ENCODE results near the gene ZRANB1.

Gene ZRANB1

DNA sequence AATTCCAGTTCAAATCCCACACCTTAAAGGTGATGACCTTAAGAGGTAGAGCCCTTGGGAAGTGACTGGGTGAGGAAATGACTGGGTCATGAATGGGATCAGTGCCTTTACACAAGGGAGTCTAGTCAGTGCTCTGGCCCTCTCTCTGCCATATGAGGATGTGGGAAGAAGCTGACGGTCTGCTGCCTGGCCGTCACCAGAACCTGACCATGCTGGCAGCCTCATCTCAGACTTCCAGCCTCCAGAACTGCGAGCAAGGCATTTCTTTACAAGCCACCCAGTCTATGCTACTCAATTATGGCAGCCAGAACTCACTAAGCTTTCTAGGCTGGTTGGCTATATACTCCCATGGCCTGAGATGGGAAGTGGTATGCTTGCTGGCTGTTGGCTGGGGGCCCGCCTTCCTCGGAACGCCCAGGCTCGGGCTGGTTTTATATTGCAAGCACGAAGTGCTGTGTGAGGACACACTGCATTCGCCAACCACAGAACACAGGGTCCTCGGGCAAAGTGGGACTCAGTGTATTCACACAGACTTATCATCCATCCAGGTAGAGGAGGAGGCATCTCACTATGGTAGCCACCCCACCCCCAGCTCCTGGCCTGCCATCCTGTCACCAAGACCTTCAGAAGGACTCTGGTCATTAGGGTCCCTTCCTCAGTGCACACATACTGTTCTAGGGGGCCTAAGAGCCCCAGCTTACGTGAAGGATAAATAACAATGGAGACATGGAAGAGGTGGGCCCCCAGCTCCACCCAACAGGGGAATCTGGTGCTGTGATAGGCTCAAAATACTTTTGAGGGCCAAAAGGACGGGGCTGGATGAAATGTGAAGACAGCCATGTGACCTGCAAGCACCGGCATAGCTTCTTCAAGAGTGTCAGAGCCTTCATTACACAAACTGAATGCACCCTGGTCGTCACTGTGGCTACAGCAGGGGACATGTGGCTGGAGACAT, 49.0 kb downstream of the ZRANB1 start:
- no peak for DNase-seq (ENCODE audit: low read depth)
- no peak overlapping the region for H3K4me3 ChIP-seq (ENCODE audit: low read depth, low read length)

DNA sequence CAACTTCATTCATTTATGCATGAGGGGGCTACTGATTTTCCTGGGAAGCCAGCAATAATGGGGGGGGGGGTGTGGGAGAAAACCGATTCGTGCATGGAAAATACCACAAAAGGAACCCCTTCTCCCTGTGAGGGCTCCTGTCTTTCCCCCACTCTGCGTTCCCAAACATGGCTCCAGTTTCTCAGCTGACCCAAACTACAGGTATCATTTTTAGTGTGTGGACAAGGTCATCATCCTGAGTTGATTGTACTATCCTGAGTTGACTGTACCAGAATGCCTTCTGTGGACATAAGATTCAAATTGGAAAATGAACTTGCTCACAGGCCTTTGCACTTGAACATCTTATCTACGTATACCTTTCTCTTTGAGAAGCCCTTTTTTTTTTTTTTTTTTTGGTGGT, 49.9 kb downstream of the ZRANB1 start:
- H3K4me3 ChIP-seq (ENCODE audit: low read depth, low read length): no peak overlapping the region
- DNase-seq (ENCODE audit: low read depth): no peak

DNA sequence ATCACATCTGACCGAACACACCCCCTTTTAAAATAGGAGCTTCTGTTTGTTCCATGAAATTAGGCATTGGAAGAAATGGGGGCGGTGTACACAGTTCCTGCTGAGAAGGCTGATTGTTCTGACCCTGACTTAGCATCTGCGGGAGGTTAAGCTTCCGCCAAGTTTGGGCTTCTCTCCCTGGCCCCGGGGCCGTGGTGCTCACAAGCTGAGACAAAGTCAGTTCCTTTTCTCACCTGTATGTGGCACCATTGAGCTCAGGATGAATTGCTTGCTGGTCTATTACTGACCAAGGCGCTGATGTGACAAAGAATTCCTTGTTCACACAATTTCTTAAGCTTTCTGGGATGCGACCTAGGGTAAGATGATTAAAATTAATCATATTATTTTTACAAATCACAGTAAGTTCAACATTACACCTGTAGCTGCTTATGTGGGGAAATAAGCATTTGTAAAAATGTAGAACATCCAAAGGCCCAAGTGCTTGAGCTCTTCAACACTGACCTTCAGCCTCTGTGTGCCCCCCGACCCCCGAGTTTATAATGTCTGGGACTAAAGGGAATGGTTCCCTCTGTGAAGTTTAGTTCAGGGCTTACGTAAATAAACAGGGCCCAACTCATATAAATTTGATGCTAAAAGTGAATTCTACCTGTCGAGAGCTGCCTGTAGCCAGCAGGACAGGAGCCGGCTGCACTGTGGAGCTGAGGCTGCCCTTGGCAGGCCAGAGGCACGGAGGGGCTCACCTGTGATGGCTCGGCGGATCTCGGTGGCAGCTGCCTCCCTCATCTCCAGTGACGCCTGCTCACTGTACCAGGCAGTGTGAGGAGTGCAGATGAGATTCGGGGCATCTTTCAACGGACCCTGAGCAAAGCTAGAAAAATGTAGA, 50.8 kb downstream of the ZRANB1 start:
- DNase-seq (ENCODE audit: low read depth): no peak
- no peak overlapping the region for H3K4me3 ChIP-seq (ENCODE audit: low read depth, low read length)

DNA sequence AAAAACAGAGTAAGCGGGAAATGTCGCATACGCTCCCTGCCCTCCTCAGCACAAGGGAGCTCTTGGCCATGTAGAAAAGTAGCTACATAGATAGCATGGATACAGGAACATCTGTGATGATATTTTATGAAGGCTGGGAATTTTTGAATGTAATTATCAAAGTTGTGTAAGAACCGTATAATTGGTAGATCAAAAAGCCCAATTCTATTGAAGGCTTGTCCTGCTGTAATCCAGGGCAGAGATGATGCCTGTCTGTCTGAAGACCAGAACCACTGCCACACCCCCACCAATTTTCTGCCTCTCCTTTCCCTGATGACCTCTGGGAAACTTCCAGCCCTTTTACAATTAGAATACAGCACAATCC, 51.4 kb downstream of the ZRANB1 start:
- no peak for DNase-seq (ENCODE audit: low read depth)
- no peak overlapping the region for H3K4me3 ChIP-seq (ENCODE audit: low read depth, low read length)

DNA sequence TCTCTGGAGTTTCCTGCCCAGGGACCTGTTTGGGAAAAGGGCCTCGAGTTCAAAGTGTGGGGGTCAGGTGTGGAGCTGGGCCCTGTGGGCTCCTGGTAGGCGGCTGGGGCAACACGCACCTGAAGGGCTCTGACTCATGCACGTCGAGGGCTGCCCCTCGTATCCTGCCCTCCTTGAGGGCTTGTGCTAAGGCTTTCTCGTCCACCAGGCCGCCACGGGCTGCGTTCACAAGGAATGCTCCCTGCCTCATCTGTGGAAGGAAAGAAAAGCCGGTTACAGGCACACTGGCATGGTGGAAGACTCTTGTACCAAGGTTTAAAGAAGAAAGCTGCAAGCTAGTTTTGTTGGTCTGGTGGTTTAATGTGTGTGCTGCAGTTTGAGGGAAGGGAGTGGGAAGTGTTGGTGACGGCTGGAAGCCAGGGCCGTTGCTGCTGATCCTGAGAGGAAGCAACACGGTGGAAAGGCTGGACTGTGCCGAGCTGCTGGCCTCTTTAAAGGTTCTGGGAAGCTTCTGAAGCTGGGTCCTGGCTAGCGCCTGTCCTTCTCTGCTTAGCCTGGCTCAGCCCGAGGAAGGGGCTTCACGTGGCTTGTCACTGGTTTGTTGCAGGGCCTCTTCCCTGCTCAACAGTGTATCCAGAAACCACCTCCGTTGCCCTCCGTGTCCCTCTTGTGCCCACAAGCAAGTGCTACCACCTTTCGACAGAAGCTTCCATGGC, 52.0 kb downstream of the ZRANB1 start:
- no peak for DNase-seq (ENCODE audit: low read depth)
- no peak overlapping the region for H3K4me3 ChIP-seq (ENCODE audit: low read depth, low read length)

DNA sequence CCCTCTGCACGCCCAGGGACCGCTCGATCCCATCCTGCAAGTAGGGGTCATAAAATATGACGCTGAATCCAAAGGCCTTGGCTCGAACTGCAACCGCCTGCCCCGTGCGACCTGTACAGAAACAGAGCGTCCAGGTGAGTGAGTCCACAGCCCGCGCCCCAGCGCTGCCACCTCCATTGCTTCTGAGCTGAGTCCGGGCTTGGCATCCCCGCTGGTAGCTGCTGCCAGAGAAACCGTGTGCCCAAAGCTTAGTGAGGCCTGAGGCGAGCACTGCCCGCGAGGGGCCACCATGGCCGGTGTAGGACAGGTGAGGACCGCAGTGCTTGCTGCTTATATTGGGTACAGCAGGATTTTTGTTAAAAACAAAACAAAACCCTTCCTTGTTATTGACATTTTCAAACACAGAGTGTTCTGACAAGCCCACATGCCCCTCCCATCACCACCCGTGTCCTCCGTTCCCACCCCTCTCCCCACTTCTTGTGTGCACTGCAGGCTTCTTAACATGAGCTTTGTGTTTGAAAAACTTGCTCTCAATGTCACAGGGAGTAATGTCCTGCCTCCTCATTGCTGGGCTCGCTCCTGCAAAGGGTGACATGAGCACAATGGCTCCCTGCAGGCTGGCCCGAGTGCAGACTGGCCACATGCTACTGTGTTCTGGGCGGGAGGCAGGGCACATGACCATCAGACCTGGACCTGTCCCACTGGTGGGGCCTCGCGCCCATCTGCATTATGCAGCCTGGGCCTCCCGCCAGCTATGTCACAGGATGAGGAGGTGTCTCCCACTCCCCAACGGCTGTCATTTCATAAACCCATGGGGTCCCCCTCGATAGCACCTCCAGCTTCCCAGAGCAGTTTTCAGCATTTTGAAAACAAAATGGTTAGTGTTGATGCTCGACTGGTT, 52.9 kb downstream of the ZRANB1 start:
- no peak for DNase-seq (ENCODE audit: low read depth)

DNA sequence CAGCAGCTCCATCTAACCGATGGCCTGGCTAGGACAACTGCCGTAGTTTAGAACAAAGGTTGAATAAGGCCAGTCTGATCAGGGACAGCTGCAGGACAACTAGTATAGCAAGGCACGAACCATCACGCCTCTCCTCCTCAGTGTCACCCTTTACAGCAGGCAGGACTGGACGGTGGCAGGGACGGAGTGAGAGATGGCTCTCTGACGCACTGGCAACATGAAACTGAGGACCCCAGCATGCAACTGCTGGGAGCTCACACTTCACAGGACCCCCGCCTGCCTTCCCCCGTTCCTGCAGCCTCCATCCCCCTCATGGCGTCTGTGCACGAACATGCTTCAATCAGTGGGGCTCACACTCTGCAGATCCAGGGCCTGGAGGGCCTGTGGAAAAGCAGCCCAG, 53.7 kb downstream of the ZRANB1 start:
- no peak for DNase-seq (ENCODE audit: low read depth)
- H3K4me3 ChIP-seq (ENCODE audit: low read depth, low read length): no peak overlapping the region

More for the DNA sequence above, 52.9 kb downstream of the ZRANB1 start:
- H3K4me3 ChIP-seq (ENCODE audit: low read depth, low read length): no peak overlapping the region

DNA sequence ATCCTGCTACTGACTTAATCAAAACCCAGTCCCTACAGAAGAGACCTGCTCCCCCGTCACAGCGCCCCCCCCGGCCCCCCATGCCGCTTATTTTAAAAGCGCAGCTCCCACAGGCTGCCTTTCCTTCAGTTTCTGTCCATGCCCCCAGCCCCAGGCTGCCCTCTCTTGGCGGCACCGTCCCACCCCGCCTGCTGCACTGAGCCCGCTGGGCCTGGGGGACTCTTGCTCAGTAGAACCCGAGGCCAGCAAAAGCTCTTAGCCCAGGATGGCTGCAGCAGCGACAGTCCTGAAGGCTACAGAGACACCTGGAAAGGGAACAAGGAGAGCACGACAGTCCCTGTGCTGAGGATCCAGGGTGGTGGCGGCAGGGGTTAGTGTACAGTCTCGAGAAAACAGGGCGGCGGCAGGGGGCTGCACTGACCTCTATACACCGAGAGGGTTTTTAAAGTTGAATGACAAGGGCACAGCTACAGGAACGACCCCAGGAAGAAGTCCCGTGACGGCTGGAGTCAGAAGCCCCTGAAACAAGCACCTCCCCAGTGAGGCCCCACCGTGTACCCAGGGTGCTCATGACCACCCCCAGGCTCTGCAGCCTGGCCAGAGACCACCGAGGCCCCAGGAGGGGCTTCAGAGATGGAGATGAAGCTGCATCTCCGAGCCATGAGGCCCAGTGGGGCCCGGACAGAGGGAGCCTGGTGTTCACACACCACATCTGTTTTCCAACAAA, 54.4 kb downstream of the ZRANB1 start:
- DNase-seq (ENCODE audit: low read depth): no peak
- H3K4me3 ChIP-seq (ENCODE audit: low read depth, low read length): no peak overlapping the region

DNA sequence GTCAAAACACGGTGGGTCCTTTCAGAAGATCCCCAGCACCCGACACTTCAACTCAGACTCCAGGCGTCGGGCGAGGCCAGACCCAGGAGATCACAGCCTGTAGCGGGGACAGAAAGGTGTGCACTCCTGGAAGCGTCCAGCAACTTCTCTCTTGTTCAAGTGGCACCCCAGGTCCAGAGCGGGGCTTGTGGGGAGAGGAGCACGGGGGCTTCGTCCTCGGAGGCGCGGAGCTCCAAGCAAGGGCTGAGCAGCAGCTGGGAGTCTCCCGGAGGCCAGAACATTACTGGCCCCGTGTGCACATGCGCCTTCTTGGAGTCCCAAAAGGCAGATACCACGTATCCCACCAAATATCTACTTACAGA, 54.9 kb downstream of the ZRANB1 start:
- H3K4me3 ChIP-seq (ENCODE audit: low read depth, low read length): no peak overlapping the region
- DNase-seq (ENCODE audit: low read depth): no peak

DNA sequence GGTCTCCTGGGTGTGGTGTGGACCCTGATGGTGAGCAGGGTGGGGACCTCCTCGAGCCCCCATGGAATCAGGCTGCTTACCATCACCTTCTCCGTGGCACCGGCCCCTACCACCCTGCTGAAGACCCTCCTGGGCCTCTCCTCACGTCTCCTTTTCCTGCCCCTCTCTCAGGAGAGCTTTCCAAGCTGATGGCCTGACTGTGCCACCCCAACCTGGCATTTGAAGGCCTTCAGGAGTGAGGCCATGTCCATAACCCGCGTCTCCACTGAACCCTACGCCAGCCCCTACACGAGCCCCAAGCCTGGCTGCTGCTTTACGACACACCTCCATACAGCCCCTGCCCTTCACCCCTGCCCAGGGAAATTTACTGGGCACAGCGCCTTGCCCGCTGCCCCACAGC, 55.4 kb downstream of the ZRANB1 start:
- DNase-seq (ENCODE audit: low read depth): no peak
- no peak overlapping the region for H3K4me3 ChIP-seq (ENCODE audit: low read depth, low read length)

DNA sequence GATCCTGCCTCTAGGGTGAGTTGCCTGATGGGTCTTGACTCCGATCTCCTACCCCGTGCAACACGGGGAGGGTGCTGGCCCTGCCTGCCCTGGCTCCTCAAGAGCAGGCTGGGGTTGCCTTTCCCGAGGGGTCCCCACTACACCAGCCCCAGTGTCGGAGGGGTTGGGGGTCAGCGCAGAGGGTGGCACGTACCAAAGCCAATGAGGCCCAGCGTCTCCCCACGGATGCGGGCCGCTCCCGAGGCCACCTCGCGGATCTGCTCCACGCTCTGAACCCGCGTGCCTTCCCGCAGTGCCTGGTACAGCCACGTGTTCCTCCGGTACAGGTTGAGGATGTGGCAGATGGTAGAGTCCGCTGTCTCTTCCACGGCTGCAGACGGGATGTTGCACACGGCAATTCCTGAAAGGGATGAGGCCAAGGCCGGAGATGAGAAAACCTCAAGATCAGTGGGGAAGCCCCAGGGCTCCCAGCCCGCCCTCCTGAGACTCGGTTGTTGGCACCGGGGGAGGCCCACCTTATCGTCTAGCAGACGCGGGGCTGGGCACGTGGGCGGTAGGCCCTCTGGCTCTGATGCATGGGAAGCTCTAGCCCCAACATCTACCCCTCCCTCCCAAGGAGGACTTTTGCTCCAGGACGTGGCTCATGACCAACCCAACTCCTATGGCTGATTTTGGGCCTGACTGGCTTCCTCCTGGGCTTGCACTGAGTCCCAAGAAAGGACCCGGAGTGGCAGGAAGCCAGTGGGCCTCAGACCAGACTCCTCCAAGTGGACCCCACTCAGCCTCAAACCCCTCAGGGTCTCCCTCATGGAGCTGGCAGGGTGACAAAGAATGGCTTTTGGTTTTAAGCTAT, 56.1 kb downstream of the ZRANB1 start:
- DNase-seq (ENCODE audit: low read depth): no peak

DNA sequence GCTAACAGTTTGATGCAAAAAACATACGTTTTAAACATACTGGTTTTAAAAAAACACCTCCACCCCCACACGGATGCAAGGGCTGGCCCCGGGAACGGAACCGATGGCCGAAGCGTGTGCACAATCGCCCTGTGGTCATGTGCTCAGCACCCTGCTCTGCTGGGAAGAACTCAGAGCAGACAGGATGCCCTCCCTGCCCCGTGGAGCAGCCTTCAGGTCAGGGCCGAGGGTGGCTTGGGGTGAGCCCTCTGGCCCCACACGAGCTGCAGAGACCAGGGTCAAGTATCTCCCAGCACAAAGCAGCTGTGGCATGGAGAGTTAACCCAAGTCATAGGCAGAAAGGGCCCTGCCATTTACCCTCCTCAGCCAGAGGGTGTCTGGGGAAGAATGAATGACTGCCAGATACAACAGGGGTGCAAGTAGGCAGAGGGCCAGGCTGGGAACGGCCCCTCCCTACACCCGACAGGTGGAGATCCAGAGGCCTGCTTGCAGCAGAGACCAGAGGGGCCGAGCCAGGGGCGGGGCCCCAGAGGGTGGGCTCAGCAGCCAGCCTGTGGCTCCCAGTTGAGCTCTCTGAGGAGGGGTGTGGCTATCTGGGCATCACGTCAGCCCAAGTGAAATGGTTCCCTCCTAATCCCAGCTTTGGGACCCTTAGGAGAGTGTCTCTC, 56.8 kb downstream of the ZRANB1 start:
- DNase-seq (ENCODE audit: low read depth): no peak
- H3K4me3 ChIP-seq (ENCODE audit: low read depth, low read length): no peak overlapping the region

More for the DNA sequence above, 56.1 kb downstream of the ZRANB1 start:
- H3K4me3 ChIP-seq (ENCODE audit: low read depth, low read length): no peak overlapping the region

DNA sequence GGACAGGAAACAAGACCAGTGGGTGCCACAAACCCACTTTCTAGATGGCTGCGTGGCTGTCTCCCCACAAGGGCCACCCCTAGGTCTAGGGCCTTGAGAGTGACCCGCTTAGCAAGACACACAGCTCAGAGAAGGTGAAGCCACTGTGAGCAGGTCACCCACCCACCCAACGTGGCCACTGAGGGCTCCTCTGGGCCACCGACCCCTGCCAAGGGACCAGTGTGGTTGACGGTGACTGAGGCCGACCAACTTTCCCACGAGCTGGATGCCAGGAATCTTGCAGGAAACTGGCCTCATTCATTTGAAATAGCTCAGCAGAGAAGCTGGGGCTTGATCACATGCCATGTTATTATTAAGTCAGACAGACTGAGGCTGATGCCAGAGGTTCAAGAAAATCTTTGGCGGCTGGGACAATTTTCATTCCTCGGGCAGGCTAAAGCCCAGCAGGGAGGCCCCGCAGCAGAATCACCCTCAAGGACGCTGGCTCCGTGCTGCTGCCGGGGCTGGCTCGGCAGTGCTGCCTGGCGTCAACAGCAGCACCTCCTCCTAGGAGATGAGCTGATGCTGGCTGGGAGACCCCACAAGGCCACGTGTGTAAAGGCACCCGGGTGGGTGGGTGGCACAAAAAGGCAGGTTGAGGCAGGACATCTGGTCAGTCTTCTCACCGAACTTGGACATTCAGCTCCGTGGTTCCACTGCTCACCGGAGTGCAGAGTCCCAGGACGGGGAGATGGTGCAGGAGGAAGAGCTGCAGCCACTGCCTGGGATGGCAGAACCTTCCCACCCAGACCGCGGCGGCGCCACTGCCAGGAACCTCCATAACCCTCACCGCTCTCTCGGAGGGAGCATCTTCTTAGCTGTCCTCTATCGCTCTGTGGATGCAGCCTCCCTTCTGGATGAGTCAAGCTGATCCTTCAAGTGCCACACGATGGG, 57.8 kb downstream of the ZRANB1 start:
- H3K4me3 ChIP-seq (ENCODE audit: low read depth, low read length): no peak overlapping the region
- no peak for DNase-seq (ENCODE audit: low read depth)

DNA sequence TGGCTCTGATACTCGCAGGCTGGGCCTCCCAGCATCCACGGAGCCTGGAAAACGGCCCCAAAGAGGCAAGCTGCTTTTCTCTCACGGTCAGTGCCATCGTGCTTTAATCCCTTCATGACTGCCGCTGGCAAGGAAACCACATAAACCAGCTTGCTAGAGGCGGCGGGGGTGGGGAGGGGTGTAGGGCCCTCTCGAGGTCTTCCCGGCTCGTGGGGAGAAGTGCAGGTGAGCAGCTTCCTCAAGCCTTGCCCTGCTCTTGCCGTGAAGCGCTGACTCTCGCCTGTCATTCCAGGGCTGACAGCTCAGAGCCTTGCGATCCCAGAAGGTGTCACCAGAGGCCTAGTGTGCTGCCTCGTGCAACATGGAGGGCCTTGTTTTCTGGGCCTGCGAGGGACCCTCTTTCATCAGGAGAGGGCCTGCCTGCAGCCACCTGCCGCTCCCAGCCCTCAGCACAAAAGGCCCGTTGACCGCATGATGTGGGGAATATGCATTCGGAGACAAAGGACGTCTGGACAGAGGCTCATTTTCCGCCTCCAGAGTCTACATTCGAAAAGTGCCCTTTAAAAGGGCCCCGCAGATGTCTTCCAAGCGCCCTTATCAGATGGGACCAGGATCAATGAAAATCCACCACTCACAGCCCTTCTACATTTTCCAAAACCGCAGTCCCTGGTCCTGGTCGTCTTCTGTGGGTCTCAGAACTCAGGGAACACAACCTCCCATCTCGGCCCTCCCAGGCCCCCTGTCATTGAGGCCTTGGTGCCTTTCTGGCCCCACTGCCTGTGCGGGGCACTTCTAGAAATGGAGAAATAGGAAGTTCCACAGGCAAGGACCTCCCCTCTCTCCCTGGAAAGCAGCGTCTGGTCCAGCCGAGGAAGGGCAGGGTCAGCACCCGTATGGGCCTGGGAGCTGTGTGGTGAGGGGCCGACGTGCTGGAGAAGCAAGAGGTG, 58.7 kb downstream of the ZRANB1 start:
- no peak for DNase-seq (ENCODE audit: low read depth)
- no peak overlapping the region for H3K4me3 ChIP-seq (ENCODE audit: low read depth, low read length)
